GM18951 (cell line): ENCODE results near the gene CFAP20DC.
"Not testable (repeated sequence)": the region's sequence is repeated elsewhere in the genome, so short reads cannot be mapped to it uniquely, and the experiment has no call there.

Experiments
- POLR2A ChIP-seq: IDR thresholded peaks from 4 replicates; pipeline ENCODE4 v1.6.1; 2011; ENCODE audit warnings: mild to moderate bottlenecking; ENCODE audit not compliant: insufficient read length, insufficient read depth; ENCODE audit errors: extremely low read depth
- in situ Hi-C: fragments of 300-500 bp; cut with MboI; formaldehyde crosslinking; loops from one replicate; pipeline ENCODE4 v1.12.0; 2022; ENCODE audit warnings: low sequenced_read_pairs, mixed read lengths, inconsistent platforms; ENCODE audit not compliant: unreplicated experiment

Gene CFAP20DC

DNA sequence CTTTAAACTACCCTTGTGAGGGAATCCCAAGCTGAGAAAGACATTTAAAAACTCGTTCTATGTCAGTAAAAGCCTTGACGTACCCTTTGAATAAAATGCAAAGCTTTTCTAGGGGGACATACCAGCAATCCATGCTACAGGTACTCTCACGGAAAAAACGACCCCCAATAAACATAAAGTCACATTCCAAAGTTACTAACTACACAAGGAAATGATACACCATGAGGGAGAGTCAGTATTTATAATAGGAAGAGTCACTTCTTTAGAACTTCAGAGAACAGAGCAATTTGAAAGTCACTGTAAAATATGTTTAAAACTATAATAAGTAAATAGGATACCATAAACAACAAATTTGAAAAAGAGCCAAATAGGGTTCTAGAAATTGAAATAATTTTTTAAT, 63.2 kb downstream of the CFAP20DC start:
- no peak for TF ChIP-seq POLR2A
- in situ Hi-C loops = no loop called here

- no peak for TF ChIP-seq POLR2A
- in situ Hi-C loops = no loop called here
These were observed 70.0 kb downstream of the CFAP20DC start for GRCh38 chr3:58979840-58980239.

DNA sequence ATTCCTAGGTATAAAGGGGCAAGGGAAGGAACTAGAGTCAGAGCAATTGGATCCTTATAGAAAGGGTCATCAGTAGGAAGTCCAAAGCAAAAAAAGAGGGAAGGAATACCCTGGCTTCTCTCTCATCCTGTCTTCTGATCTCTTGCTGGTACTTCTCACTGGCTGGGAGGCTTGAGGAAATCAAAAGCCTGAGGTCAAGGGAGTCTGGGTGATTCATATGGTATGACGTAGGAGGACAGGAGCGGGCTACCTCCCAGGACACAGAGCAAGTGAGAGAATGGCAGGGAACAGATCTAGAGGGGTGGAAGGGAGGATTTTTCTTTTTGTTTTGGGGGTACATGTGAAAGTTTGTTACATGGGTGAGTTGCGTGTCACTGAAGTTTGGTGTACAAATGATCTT, 76.0 kb downstream of the CFAP20DC start:
- in situ Hi-C loops = no loop called here
- no peak for TF ChIP-seq POLR2A

DNA sequence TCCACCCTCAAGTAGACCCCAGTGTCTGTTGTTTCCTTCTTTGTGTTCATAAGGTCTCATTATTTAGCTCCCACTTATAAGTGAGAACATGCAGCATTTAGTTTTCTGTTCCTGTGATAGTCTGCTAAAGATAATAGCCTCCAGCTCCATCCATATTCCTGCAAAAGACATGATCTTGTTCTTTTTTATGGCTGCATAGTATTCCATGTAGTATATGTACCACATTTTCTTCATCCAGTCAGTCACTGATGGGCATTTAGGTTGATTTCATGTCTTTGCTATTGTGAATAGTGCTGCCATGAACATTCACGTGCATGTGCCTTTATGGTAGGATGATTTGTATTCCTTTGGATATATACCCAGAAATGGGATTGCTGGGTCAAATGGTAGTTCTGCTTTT, 82.0 kb downstream of the CFAP20DC start:
- in situ Hi-C loops = not testable (repeated sequence)

DNA sequence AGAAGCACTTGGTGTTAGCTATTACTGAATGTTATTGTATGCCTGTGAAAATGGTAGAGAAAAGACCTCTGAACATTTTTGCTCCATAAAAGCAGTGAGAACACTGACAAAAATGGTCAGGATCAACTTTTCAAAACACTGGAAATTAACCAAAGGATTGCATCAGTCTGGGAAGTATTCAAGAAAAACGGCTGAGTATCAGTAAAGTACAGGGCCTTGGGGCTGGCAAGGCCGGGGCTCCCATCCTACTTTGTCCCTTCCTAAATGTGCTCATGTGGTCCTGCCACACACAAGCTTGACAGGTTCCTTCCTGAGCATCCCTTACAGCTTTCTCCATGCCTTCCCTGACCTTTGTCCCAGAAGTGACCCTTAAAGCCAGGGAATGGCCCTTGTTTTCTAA, 84.0 kb downstream of the CFAP20DC start:
- in situ Hi-C loops = no loop called here
- no peak for TF ChIP-seq POLR2A

DNA sequence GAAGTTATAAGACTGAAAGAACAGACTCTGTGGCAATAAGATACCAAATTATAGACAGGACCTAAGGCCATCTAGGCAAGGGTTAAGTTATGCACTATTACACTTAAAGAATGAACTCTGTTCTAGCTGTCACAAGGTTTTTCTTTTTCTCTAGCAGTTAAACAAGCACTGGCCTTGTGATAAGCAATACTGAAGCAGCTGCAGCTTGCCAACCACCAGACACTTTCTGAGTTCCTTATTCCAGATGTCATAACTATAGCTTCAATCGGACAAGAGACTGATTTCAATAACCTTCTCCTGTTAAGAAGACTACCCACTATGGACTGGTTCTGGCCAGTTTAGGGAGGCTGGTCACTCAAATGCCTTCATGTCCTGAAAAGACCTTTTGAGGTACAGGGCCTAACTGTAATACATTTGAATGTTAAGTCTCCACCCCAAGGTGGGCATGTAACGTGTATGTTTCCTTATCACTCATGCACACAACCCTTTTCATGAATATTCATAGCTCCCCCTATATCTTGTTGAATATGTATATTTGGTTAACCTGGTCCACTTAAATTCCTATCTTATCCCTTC, 85.8 kb downstream of the CFAP20DC start:
- no peak for TF ChIP-seq POLR2A
- in situ Hi-C loops = no loop called here

DNA sequence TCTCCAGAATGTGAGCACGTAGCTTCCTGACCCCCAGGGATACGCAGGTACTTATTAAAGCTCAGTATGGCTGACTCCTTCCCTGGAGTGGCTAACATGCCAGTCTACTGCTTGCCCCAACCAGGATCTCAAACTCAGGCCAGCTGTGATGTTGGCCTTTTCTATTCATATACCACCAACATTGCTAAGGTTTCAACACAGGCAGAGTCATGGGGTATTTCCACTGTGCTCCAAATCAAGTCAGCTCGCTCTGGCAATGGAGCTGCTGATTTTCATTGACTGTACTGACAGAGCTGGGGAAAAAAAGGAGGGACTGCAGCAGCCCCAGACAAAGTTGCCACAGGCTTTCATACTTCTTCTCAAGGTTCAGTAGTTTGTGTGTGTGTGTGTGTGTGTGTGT, 87.0 kb downstream of the CFAP20DC start:
- in situ Hi-C loops = no loop called here
- TF ChIP-seq POLR2A = no peak

DNA sequence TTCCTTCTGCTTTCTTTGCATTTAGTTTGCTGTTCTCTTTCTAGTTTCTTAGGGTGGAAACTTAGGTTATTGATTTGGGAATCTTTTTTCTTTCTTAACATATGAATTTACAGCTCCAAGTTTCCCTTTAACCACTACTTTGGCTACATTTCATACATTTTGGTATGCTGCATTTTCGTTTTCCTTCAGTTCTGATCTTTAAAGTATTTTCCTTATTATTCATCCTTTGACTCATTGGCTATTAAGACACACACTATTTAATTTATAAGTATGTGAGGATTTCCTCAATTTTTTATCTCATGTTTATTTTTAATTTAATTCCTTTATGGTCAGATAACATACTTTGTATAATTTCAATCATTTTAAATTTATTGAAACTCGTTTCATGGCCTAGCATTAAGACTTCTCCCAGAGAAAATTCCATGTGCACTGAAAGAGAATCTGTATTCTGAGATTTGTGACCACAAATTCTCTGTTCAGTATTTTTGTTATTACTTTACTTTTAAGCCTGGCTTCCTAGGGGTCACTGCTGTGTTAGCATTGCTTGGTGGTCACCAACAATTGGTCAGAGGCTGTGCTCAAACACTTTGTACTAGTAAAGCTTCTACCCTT, 87.7 kb downstream of the CFAP20DC start:
- TF ChIP-seq POLR2A = no peak

DNA sequence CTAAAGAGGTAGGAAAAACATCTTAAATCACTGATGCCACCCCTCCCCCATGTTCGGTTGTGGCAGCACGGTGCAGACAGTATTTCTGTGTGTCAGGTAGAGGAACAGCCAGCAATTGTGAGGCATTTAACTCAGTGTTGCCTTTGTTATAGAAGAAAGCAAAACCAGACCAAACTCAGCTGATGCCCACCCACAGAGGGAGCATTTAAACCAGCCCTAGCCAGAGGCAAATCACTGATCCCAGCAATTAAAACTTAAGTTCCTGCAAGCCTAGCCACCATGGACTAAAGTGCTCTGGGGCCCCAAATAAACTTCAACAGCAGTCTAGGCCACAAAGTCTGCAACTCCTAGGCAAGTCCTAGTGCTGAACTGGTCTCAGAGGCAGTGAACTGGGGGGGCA, 94.5 kb downstream of the CFAP20DC start:
- in situ Hi-C loops = no loop called here
- no peak for TF ChIP-seq POLR2A

More for the DNA sequence above, 87.7 kb downstream of the CFAP20DC start:
- in situ Hi-C loops = no loop called here

DNA sequence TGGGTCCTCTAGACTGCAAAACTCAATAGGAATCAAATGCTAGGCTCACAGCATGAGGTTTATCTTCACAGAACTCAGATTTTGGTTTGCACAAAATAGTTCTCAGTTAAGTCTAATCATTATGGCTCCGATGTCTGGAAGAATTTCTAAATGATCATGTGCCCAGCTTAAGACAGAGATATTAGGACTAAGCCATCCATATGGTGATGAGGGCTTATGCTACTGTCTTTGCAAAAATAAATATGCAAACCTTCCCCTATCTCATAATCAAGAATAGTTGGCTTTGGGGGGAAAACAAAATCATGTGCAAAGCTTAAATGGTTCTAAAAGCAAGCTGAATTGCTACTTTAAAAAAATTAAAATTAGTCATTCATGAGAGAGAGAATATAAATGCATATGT, 96.5 kb downstream of the CFAP20DC start:
- in situ Hi-C loops = no loop called here
- no peak for TF ChIP-seq POLR2A

DNA sequence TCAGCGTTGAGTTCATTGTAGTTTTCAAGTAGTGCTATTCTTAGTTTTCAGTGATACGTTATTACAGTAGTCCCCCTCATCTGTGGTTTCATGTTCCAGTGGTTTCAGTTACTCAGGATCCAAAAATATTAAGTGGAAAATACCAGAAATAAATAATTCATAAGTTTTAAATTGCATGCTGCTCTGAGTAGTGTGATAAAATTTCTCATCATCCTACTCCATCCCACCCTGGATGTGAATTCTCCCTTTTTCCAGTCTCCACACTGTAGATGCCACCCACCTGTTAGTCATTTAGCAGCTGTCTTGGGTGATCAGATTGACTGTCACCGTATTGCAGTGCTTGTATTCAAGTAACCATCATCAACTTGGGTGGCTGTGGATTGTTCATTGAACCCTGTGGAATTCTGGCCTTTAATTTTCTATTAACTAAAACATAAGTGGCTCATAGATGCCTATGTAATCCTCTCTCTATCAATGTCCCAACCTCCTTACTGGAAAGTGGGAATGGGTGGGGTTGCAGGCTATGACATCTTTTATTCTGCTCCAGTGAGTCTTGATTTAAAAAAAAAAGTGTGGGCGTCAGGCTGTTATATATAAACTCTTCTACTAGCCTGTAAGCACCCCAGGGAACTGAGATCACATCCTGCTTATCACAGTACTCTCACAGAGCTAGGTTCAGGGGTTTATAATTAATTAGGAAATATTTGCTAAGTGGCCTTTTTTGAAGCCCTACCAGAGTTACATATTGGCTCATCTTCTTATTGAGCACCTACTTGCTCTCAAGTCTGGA, 97.5 kb downstream of the CFAP20DC start:
- no peak for TF ChIP-seq POLR2A
- in situ Hi-C loops = no loop called here

- in situ Hi-C loops = no loop called here
- no peak for TF ChIP-seq POLR2A
These were observed 101.8 kb downstream of the CFAP20DC start for GRCh38 chr3:58948018-58948417.

DNA sequence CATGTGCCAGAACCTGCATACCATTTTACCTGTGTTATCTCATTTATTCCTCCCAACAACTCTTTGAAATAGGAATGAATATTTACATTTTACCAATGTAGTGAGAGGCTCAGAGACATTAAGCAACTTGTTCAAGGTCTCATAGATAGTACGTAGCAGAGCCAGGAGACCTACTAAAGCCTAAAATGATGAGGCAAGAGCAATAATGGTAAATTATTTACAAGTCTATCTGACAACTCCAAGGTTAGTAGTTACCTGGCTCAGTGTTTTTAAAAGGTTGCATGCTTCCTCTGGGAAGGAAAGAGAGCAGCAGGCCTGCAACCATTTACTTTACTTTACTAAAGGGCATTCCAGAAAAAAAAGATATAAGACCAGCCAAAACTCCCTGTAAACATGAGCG, 103.0 kb downstream of the CFAP20DC start:
- in situ Hi-C loops = no loop called here
- TF ChIP-seq POLR2A = no peak

- TF ChIP-seq POLR2A = no peak
- in situ Hi-C loops = no loop called here
These were observed 111.8 kb downstream of the CFAP20DC start for GRCh38 chr3:58938057-58938456.
